HG03159 (cell line): ENCODE data around the gene DLX1.
"Not testable (repeated sequence)": the region's sequence is repeated elsewhere in the genome, so short reads cannot be mapped to it uniquely, and the experiment has no call there.

Experiments
- ATAC-seq: cut with Tn5 transposase; IDR thresholded peaks from one replicate; pipeline ENCODE4 v1.9.1; 2021; ENCODE audit warnings: mild to moderate bottlenecking, moderate library complexity; ENCODE audit not compliant: unreplicated experiment

The DLX1 gene

DNA sequence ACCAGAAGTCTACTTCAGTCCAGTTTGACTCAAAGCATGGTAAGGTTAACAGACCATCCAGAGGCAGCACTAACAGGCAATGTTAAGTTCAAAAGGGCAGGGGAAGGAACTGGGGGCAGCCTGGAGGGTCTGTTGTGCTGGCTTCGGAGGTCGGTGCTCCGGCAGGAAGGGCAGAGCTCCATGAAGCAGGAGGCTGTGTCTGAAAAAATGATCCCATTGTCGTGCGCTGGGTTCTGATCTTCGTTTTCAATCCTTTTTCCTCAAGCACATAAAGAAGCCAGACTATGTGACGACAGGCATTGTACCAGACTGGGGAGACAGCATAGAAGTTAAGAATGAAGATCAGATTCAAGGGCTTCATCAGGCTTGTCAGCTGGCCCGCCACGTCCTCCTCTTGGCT, 21.9 kb upstream of the DLX1 start:
- no peak for ATAC-seq

DNA sequence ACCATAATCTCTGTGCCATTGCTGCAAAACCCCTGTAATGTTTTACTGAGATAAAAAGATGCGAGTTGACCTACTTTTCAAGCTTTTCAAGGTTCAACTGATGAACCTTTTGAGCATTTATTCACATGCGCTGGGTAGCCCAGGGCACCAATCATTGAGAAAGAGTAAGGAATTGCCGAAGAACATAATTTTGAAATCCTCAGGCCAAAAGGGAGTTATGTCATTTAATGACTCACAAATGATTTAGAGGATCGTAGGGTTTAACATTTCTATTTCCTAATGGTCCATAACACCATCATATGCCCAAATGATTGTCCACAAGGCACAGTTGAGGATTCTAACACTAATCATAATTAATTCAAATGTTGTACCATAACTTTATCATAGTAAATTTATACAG, 20.2 kb upstream of the DLX1 start:
- ATAC-seq = no peak

DNA sequence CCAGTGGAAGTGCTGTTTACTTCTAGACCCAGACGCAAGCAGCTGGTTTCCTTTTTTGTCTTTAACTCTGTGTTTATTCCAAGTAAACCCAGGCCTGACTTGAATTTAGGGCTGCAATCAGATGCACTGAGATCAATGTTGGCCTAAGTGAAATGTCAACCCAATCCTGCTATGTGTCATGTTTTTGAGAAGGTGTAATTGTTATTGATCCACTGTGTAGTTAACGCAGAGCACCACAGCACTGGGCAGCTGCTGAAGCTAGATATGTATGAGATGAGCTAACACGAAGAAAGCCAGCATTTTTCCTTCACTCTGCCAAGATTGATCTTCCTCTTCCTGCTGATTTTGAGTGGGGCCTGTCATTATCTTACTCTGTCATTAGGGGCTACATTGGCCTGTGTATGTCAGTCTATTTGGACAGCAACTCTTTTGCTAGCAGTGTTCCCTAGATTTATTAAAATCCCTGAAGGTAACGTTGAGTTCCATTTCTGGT, 18.9 kb upstream of the DLX1 start:
- ATAC-seq = no peak

DNA sequence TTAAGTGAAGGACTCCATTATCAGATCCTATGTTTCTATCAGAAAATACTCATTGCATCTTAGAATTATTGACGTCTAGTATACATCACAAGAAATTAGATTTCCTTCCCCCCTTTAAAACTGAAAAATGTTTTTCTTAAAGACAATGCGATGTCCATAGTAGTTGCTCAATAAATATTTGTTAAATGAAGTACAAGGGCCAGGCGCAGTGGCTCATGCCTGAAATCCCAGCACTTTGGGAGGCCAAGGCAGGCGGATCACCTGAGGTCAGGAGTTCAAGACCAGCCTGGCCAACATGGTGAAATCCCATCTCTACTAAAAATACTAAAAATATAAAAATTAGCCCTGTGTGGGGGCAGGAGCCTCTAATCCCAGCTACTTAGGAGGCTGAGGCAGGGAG, 17.4 kb upstream of the DLX1 start:
- not testable (repeated sequence) for ATAC-seq

DNA sequence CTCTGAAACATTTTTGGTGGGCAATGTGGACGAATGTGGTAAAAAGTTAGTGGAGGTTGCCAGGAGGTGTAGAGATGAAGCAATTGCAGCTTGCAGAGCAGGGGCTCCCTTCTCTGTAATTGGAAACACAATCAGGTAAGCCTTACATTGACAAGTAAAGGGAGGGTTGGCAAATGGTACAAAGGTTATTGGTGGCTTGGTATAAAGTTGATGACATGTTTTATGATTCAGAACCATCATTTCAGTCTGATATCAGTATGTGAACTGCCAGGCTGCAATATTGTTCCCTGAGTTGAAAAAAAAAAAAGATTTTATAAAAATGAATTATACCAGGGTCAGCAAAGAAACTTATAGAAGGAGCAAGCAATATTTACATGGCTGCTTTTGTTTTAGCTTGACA, 14.4 kb upstream of the DLX1 start:
- ATAC-seq = no peak

DNA sequence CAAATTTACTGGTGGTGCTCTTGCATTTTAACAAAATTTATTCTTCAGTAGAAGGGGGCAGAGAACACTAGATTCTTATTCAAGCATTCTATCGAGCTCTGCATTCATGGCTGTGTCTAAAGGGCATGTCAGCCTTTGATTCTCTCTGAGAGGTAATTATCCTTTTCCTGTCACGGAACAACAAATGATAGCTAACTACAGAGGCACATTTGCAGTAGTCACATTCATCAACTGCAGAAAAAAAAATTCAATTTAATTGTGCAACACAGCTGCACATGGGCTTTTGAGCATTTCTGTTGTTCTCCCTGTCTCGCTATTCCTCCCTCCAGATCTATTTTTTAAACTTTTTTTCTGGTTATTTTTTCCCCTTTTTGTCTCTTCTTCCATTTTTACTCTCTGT, 13.0 kb upstream of the DLX1 start:
- ATAC-seq = no peak

DNA sequence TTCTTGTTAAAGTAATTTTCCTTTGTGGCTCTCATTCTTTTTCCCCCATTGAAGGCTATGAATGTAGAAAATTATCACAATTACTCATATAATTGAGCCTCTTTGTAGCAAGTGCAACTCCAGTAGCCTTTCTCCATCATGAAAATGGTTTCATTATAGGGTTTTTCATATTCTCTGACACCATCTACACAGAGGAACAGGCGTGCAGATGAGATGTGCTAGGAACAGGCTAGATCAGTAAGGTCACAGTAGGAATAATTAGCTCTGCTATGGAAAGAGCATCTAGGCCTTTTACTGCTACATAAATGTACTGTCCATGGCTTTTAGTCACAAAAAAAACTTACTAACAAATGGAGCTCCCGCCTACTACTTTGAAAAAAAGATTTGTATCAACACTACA, 12.6 kb upstream of the DLX1 start:
- no peak for ATAC-seq

DNA sequence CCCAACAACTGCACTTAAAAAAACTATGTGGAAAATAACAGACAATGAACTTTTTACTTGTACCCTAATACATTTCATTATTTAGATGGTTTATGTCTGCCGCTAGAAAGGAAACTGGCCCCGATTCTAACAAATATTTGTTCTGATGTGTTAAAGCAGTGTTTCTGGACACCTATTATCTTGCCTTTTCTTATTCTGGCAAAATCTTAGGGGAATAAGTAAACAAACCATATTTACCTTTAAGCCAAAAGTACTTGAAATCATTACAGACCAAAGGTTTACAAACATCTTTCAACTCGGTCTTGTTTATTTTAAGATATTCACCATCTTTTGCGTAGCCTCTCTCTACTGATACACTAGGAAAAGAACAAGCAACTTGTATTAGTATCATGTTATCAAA, 11.8 kb upstream of the DLX1 start:
- ATAC-seq = no peak

DNA sequence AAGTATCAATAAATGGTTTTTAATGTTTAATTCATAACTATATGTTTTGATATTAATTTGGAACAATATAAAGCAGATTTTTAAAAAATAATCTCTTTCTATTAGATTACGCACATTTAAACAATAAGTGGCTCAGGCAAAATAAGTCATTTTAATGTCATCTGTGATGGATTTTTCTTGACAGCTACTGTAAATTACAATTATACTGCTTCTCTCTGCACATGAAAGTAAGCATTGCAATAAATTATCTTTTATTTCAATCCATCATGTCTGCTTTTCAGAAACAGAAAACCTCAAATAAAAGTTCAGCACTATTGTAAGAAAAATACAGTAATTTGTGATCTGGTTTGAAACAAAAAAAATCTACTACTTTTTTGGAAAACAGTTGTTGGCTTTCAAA, 11.1 kb upstream of the DLX1 start:
- no peak for ATAC-seq

DNA sequence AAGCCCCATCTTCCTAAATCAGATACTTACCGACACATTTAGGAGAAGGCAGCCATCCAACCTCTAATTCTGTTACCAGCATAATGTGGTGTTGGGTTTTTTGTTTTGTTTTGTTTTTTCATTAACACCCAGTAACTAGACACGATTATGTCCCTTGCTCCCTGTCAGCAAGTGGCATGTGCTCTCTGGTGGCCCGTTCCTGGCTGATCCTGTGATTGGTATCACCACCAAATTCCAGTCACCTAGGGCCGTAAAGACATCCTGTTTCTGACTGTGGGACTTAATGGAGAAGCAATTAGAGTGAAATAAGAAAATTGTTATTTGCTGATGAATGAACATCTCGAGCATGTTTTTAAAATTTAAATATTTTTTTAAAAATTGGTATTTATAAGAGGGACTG, 5.9 kb upstream of the DLX1 start:
- ATAC-seq = no peak

DNA sequence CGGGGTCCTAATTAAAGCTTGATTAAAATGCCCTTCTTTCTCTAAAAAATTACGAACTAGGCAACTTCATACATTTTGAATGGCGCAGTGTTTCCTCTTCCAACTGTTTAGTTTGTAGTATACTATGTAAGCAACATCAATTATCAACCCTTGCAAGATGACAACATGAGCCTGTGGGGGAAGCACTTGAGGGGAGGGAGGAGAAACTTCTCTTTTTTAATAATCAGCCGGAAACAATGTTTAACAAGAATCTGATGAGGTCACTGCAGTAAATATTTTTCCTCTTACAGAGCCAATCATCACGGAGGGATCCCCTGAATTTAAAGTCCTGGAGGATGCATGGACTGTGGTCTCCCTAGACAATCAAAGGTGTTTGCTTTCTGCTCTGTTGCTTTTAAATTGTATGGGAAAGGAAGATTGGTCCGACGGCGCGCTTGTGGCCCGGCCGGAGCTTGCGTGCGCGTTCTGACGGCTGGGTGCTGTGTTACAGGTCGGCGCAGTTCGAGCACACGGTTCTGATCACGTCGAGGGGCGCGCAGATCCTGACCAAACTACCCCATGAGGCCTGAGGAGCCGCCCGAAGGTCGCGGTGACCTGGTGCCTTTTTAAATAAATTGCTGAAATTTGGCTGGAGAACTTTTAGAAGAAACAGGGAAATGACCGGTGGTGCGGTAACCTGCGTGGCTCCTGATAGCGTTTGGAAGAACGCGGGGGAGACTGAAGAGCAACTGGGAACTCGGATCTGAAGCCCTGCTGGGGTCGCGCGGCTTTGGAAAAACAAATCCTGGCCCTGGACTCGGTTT, 5.3 kb upstream of the DLX1 start:
- no peak for ATAC-seq

DNA sequence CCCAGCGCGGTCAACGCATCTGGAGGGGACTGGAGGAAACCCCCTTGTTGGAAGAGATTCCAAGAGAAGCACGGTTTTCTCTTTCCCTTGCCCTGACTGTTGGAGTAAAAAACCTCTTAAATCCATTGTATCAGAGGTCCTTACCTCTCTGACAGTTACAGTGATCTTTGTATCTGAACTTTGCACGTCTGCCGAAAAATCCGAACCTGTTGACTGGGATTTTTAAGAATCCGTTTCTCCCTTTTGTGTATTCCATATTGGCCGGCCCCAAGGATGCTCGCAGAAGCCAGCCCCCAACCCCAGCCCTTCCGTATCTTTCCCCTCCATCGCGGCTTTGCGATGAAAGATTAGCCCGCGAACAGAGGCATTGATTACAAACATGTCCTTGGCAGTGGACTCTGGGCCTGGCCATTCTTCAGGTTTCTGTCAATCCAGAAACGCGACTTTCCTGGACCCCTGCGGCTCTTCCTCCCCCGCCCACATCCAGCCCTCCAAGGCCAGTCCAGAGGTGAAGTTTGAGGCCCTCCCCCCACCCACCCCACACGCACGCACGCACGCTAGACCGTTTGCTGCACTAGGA, 4.6 kb upstream of the DLX1 start:
- ATAC-seq = no peak

DNA sequence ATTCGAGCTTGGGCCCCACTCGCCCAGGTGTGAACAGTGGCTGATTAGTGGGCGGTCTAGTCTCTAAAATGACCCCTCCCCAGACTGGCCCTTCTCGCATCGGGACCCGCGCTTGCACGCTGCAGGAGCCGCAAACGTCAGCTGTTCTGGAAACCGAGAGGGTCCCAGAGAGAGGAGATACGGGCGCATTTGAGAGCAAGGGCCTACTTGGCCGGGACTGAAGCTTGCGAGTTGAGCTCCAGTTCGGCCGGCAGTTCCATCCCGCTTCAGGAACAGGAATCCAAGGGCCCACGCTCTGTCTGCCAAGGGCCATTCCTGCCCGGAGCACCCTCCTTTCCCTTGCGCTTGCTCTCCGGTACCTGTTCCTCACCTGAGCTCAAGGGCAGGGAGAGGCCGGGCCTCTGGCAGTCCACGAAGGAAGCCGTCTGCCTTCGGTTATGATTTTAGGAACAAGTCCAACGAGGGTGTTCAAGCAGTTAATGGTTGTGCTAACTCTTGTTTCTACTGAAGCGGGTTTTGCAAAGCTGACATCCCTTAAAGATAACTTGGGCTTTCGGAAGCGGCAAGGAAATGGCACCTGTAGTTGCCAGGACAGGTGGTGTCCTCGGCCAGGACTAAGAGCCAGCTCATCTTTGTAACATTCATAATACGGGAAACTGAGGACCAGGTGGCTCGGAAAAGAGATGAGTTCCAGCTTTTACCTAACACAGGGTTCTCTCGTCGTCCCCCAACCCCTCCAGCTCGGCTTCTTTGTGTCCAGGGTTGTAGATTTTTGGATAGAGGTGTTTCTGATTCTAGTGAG, 3.9 kb upstream of the DLX1 start:
- ATAC-seq = no peak

DNA sequence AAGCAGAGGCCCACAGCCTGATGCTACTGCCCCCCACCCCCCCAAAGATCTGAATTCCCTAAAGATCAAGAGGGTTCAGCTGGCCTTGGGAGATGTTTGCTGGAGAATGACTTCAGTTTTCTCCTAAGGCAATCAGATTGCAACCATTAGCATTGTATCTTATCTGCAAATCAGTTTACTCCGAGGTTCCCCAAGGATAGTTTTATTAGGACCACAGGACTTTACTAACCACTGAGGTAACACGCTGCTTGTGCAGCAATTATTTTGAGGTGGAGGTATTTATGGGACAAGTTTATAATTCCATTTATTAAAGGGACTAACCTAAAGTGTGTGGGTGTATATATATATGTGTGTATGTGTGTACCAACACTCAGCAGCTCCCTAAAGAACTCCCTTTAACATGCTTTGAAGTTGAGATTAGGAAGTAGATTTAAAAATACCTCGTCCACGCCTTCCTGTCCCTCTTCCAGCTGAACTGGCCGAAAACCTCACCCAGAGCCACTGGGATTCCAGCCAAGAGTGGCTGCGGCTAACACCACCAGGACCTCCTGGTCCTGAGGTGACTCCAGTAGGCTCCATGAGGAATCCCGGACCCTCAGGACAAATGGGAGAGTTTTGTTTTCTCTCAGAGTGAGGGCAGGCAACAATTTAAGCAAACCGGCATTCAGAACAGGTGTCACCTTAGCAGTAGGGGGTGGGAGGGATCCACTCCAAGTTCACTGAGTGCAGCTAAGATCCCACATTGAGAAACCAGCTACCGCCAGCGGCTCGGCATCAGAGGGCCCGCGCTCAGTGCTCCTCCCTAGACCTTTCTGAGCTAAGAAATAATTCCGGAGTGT, 3.0 kb upstream of the DLX1 start:
- no peak for ATAC-seq

DNA sequence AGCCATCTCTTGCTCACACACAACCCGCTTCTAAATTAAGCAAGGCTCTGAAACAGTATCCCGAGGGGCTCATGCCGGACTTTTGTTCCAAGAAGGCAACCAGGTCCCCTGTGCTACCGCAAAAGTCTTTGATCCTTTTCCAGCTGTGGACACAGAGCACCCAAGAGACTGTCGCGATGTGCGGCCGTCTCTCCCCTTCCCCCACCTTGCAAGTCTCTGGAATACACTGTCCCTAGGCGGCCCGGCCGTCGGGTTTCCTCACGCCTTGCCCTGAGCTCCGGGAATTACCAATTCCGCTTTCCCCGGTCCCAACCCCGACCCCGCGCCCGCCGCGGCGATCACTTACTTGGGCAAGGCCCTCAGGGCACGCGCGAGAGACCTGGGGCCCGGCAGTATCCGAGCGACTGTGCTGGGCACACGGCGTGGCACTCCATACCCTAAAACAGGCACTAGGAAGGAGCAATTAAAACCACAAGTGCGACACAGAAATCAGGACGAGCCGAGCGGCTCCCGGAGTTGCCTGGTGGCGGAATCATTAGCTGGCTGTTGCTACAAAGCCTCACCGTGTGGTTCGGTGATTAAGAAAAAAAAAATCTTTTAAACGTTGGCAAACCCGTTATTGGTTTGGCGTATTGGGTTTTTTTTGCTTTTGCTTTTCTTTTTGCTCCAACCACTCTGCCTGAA, 2.2 kb upstream of the DLX1 start:
- no peak for ATAC-seq

DNA sequence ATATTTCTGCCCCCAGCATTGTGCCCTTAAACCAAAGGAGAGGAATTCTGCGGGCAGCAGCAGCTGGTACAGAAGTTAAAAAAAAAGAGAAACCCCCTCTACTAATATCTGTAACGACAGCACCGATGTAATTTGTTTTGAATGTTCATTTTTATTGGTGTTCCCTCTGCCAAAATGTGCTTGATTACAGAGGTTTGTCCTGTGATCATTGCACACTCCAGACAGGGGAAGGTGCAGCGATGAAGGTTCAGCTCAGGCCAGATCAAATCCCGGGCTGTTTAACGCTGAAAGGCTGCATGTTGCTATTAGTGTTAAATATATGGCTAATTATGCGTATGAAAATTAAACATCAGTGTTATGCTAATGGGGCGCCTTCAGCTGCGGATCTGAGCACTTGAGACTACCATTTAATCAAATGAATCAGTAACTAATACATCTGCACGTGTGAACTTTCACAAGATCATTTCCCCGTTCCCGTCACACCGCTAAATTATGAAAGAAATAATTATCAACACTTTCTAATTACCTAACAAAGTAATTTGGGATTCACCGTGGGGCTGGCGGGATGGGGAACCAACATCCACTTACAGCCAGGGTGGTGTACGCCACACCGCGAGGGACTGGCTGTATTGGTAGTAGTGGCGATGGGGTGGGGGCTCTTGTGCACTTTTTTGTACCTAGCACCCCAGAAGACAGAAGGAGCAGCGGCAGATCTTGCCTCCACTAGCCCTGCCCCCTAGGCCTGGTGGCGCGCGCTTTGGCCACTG, 1.5 kb upstream of the DLX1 start:
- no peak for ATAC-seq

DNA sequence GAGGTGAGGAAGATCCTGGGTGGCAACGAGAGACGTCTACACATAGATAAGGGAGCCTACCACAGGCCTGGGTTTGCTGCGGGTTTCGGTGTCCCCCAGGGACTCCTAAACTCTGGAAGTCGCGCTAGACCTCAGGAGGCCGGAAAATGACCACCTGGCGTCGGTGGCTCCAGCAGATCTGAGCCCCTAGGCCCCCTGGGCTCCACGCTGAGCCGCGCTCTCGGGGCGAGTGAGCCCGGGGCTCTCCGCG, 987 bp upstream of the DLX1 start:
- ATAC-seq = peak; percentile 9

DNA sequence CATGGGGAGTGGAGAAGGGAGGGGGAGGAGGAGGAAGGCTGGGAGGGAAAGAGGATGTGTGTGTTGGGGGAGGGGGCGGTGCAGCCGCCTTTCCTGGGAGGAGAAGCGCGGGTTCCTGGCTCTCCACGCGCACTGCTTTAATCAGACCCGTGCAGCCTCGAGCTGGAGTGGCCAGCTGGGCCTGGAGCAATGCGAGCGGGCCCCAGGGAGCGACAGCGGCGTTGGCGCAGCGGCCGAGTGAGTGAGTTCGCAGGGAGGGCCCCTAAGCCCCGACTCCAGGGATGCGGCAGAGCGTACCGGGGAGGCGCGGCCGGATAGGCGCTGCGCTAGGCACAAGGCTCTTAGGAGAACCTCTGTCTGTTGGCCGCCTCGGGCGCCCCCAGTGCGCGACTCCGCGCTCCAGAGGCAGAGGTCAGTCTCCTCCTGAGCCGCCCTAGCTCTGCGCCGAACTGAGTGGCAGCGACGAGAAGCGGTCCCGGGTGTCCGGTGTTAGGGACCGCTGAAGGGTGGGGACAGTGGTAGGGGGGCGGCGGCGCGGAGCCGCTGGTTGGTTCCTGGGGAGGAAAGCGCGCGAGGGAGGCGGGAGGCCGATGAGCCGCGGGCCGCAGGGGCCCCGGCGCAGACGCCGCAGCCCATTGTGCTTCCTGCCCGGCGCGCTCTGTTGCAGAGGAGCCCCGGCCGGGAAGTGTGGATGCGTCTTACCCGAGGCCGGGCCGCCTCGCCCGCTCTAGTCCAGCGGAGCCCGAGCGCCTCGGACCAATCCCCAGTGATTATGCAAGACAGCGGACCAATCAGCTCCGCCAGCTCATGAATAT, 455 bp upstream of the DLX1 start:
- ATAC-seq = peak; percentile 71
